Body of pancreas (tissue), 4 donors: Measurements from ENCODE around the gene ZNF653. TPM values are rescaled to one million over a fixed set of nuclear protein-coding genes. Genes with fewer than 3 reads are reported as not detected.
"Not testable (repeated sequence)": the region's sequence is repeated elsewhere in the genome, so short reads cannot be mapped to it uniquely, and the experiment has no call there.

Source experiments
- ATAC-seq: fragments of 150-250 bp; one replicate; pipeline ENCODE4 v1.9.1; 2016
- DNase-seq, 4 donors: peaks; one replicate each; pipeline ENCODE4 v3.0.0-alpha.2; 2019
- H3K27ac ChIP-seq, 4 donors: fragments of 200-600 bp; sonication (generic); 1 replicate in 3 of 4; 2 replicates in 1 of 4; pipeline versions ENCODE4 v1.5.1 to v1.6.1; 2016 to 2019; ENCODE audit warnings: mild to moderate bottlenecking in 1 of 4, mixed read lengths in 1 of 4, moderate library complexity in 1 of 4
- H3K27me3 ChIP-seq, 2 donors: fragments of 200-600 bp; sonication (generic); one replicate each; pipeline ENCODE4 v1.6.0; 2016; ENCODE audit warnings: mild to moderate bottlenecking in 1 of 2
- H3K36me3 ChIP-seq, 2 donors: fragments of 200-600 bp; sonication (generic); replicated peaks in 1 of 2; 2 replicates each; pipeline ENCODE4 v1.5.1; 2016; ENCODE audit warnings: low read depth in 2 of 2; ENCODE audit not compliant: insufficient read depth in 1 of 2
- H3K4me1 ChIP-seq: fragments of 200-600 bp; sonication (generic); one replicate; pipeline ENCODE4 v1.6.0; 2016
- H3K4me3 ChIP-seq, 2 donors: fragments of 200-600 bp; sonication (generic); 1 replicate in 1 of 2; 2 replicates in 1 of 2; pipeline ENCODE4 v1.5.1; 2016 to 2019
- H3K9me3 ChIP-seq, 3 donors: fragments of 200-600 bp; sonication (generic); 1 replicate in 2 of 3; 2 replicates in 1 of 3; pipeline ENCODE4 v1.5.1; 2016
- CTCF ChIP-seq, 7 experiments: fragments of 450-650 bp in 4 of 7; fragments of 200-600 bp in 3 of 7; sonication (generic) in 3 of 7; IDR thresholded peaks; one replicate each; pipeline ENCODE4 v1.5.1; 2016 to 2019; ENCODE audit warnings: antibody characterized with exemption in 7 of 7
- POLR2A ChIP-seq, 3 donors: fragments of 450-650 bp; IDR thresholded peaks; one replicate each; pipeline ENCODE4 v1.6.1; 2016; ENCODE audit warnings: antibody characterized with exemption in 3 of 3, mild to moderate bottlenecking in 2 of 3
- WGBS, 2 donors: methylation state at CpG; one replicate each; pipeline ENCODE4 v1.1.5; 2017; 5-methylcytosine and 5-hydroxymethylcytosine counted together
- intact Hi-C: fragments of 100-400 bp; cut with DNase I; formaldehyde crosslinking; loops from one replicate; pipeline ENCODE4 v1.15.1; 2023
- total RNA-seq, 2 donors: library from RNA; depleted of rRNA; stranded (reverse); fragments of >200 nt; gene quantifications; one replicate each; pipeline ENCODE4 v1.1.0, GENCODE V29; 2016

The ZNF653 gene
- total RNA-seq, 2 donors from 2014 or later, result 9.6 to 22.1 TPM

GRCh38 chr19:11465600-11465999 lies 40.0 kb downstream of the ZNF653 start:
- no peaks in the 10 kb centered on the region for H3K9me3 ChIP-seq
- ATAC-seq (no peak), DNase-seq (no peak)
- WGBS, 2 donors, result 25% methylated on average over 7 of the region's 8 CpGs; no CpG with 5 or more reads in 1 of the 2 donors
- H3K27ac ChIP-seq, result no peak overlapping the region
- intact Hi-C loops, result no loop called here
- H3K27me3 ChIP-seq, result no peaks in the 10 kb centered on the region
- no peaks in the 10 kb centered on the region for H3K36me3 ChIP-seq
- no peak overlapping the region for H3K4me3 ChIP-seq
- H3K4me1 ChIP-seq, result no peaks in the 10 kb centered on the region
- TF ChIP-seq POLR2A (IDR thresholded peaks at IDR 0.05) (no peak), CTCF (IDR thresholded peaks at IDR 0.05) (no peak)

GRCh38 chr19:11464333-11465265 lies 41.0 kb downstream of the ZNF653 start:
- TF ChIP-seq CTCF (IDR thresholded peaks at IDR 0.05) (no peak), POLR2A (IDR thresholded peaks at IDR 0.05) (no peak)
- no peaks in the 10 kb centered on the region for H3K9me3 ChIP-seq
- H3K27ac ChIP-seq, result no peak overlapping the region
- H3K27me3 ChIP-seq, result no peaks in the 10 kb centered on the region
- intact Hi-C loops, result no loop called here
- no peaks in the 10 kb centered on the region for H3K4me1 ChIP-seq
- WGBS, 2 donors, result 74 to 76% methylated on average over 7 to 11 of the region's 11 CpGs
- no peaks in the 10 kb centered on the region for H3K36me3 ChIP-seq
- no peak for ATAC-seq
- H3K4me3 ChIP-seq, result no peak overlapping the region
- no peak for DNase-seq

- DNase-seq (no peak), ATAC-seq (no peak)
- Histone ChIP-seq H3K4me1 (no peaks in the 10 kb centered on the region), H3K36me3 (no peaks in the 10 kb centered on the region), H3K27ac (no peak overlapping the region), H3K27me3 (no peaks in the 10 kb centered on the region), H3K9me3 (no peaks in the 10 kb centered on the region), H3K4me3 (no peak overlapping the region)
- intact Hi-C loops, result no loop called here
- WGBS, 2 donors, result 71 to 92% methylated on average over 2 to 12 of the region's 12 CpGs
- no peak for TF ChIP-seq CTCF (IDR thresholded peaks at IDR 0.05)
- no peak for TF ChIP-seq POLR2A (IDR thresholded peaks at IDR 0.05)
These were observed 42.2 kb downstream of the ZNF653 start for GRCh38 chr19:11463391-11463790.

- H3K36me3 ChIP-seq, result no peaks in the 10 kb centered on the region
- WGBS, 2 donors, result 39 to 71% methylated on average over 2 of the region's 2 CpGs
- H3K4me1 ChIP-seq, result no peaks in the 10 kb centered on the region
- ATAC-seq (no peak), DNase-seq (no peak)
- H3K4me3 ChIP-seq, result no peak overlapping the region
- intact Hi-C loops, result no loop called here
- H3K9me3 ChIP-seq, result no peaks in the 10 kb centered on the region
- TF ChIP-seq CTCF (IDR thresholded peaks at IDR 0.05) (no peak), POLR2A (IDR thresholded peaks at IDR 0.05) (no peak)
- H3K27ac ChIP-seq, result no peak overlapping the region
- H3K27me3 ChIP-seq, result no peaks in the 10 kb centered on the region
These were observed 44.2 kb downstream of the ZNF653 start for GRCh38 chr19:11461453-11461852.

GRCh38 chr19:11460207-11460606 lies 45.4 kb downstream of the ZNF653 start:
- ATAC-seq (no peak), DNase-seq (no peak)
- 43 to 52% methylated on average over 4 of the region's 4 CpGs for WGBS, 2 donors
- H3K4me1 ChIP-seq, result no peaks in the 10 kb centered on the region
- intact Hi-C loops, result no loop called here
- no peak overlapping the region for H3K27ac ChIP-seq
- no peak overlapping the region for H3K4me3 ChIP-seq
- no peaks in the 10 kb centered on the region for H3K27me3 ChIP-seq
- TF ChIP-seq CTCF (IDR thresholded peaks at IDR 0.05), result no peak
- no peak for TF ChIP-seq POLR2A (IDR thresholded peaks at IDR 0.05)
- no peaks in the 10 kb centered on the region for H3K9me3 ChIP-seq
- H3K36me3 ChIP-seq, result no peaks in the 10 kb centered on the region

- WGBS, 2 donors, result 69 to 72% methylated on average over 11 of the region's 11 CpGs
These were observed 46.7 kb downstream of the ZNF653 start for GRCh38 chr19:11458912-11459311.

More at GRCh38 chr19:11458912-11459311, 46.7 kb downstream of the ZNF653 start:
- H3K36me3 ChIP-seq, DNase-seq, H3K27me3 ChIP-seq, H3K27ac ChIP-seq, H3K4me3 ChIP-seq, H3K4me1 ChIP-seq, ATAC-seq, H3K9me3 ChIP-seq: not testable (repeated sequence)
- intact Hi-C loops, result loop anchor here (10.0 kb wide), 1 partner anchor 444 kb away; no protein-coding TSS in a partner anchor
